Activated T-helper 1 cell treated with anti-CD3 and anti-CD28 coated beads, Interleukin-2, amount 50 U/mL, for 16 hours (primary cell): Measurements from ENCODE around the gene HCAR3.
A peak's percentile ranks its signal among the peaks of the same experiment; 100 is the strongest.
"Not testable (repeated sequence)": the region's sequence is repeated elsewhere in the genome, so short reads cannot be mapped to it uniquely, and the experiment has no call there.

Source experiments
- DNase-seq, 2 donors: peaks; one replicate each; pipeline ENCODE4 v3.0.0-alpha.2; 2020; ENCODE audit warnings: low read depth in 1 of 2, low spot score in 1 of 2

Gene HCAR3

DNA sequence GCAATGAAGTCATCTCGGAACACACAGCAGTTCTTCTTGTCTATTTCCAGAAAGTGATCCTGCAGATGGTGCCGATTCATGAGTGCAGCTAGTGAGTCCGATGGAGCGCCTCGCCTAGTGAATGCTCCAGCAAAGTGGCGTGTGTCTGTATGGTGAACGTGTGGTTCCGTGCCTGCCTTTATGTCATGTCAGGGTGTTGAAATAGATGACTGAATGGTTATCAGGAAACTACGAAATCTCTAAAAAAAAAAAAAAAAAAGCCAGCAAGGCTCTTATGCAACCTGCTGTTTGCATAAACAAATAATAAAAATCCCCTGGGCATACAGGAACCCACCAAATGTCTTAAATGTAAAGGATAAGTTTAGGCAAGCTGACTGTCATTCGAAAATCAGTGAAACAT is at the start of gene HCAR3:
TSS of gene HCAR3 (minus strand) at position 154 of the 400 bp plus-strand sequence. CDS start at position 80, 74 bp downstream.
- DNase-seq: not testable (repeated sequence)

DNA sequence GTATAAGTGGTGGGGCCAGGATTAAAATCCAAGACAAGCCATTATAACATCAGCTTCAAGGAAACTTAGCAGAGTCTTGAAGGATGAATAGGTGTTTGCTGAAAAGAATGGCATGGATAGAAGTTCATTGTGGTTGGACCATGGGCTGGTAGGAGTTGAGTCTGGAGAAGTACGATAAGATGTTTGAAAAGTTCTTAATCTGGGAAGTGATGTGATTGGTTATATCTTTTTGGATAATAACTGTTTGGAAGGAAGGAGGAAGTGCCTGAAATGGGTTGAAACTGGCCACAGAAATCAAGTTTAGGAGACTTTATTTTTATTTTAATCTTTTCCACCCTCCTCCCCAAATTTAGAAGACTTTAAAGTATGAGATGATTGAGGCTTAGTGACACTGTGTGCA is 41.0 kb upstream of the HCAR3 start:
- DNase-seq: no peak

DNA sequence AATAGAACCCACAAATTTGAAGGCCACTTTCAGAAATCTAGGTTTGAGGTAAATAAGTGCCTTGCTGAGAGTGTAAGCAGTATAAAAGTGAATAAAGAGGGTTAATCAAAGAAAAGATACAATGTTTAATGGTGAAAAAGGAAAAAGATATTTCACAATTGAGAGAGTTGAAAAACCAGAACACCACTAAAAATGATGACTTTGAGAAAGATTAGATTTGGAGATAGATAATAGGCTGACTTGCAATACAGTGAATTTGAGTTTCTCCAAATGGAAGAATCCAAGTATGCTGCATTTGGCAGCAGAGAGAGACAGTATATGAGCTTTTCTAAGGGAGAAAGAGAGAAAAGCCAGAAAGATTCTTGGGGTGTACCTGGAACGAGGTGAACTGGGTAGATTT is 38.2 kb upstream of the HCAR3 start:
- no peak for DNase-seq

DNA sequence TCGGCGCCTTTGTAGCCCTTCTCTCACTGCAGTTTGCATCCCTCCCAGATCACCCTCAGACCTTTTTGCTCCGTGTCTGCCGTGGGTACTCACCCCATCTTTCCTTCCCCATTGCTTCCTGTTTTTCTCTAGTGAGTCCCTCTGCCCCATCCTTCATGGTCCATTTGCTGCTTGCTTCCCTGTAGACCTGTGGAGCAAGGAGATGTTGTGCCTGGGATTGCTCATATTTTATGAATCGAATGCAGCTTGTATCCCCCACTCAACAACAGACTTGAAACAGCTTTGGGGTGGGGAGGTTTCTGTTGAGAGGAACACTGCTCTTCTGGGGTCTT is 36.7 kb upstream of the HCAR3 start:
- DNase-seq: no peak

DNA sequence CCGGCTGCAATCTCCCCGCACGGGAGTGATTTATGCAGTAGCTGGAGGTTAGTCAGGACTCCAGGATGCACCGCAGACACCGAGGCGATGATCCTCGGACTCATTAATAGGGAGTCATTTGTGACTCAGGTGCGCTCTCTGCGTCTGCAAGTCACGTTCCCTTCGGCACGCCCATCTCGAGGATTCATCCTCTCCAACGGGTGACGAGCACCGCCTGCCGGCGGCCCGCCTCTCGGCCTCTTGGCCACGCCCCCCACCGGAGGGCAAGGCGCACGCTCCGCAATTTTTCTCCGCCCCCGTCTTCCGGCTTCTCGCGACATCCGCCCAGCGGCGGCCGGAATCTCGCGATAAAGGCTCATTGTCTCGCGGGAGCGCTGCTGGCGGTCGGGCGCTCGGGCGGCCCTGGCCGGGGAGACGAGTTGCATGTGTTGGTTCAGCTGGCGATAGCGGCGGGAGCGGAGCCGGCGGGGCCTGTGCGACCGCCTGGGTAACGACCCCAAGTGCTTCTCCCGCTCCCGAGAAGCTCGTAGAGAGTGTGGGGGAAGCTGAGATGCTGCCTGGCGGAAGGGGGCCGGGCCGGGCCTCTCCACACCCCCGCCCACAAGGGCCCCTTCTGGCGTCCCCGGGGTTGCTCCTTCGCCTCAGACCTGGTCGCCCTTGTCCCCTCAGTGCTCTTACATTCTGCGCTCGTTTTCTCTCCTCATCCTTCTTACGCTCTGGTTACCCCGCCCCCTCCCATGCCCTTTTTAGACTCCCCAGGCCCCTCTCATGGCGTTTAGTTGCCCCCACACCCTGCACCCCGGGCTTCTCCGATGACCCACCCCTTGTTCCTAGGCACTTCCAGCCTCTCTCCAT is 36.1 kb upstream of the HCAR3 start, which contains the start of gene DENR:
TSS of gene DENR (plus strand) at position 361 of the 855 bp plus-strand sequence. CDS start 878 bp downstream, outside the sequence.
- DNase-seq: peak; percentile 99

DNA sequence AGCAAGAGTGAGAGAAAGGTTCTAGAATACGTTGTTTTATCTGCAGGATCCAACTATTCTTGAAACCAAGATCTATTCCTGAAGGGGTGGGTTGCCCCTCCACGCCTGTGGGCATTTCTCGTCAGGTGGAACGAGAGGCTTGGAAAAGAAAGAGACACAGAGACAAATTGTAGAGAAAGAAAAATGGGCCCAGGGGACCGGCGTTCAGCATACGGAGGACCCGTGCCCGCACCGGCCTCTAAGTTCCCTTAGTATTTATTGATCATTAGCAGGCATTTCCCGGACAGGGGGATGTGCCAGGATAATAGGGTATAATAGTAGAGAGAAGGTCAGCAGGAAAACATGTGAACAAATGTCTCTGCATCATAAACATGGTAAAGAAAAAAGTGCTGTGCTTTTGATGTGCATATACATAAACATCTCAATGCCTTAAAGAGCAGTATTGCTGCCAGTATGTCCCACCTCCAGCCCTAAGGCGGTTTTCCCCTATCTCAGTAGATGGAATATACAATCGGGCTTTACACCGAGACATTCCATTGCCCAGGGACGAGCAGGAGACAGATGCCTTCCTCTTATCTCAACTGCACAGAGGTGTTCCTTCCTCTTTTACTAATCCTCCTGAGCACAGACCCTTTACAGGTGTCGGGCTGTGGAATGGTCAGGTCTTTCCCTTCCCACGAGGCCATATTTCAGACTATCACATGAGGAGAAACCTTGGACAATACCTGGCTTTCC is 34.3 kb upstream of the HCAR3 start:
- not testable (repeated sequence) for DNase-seq

DNA sequence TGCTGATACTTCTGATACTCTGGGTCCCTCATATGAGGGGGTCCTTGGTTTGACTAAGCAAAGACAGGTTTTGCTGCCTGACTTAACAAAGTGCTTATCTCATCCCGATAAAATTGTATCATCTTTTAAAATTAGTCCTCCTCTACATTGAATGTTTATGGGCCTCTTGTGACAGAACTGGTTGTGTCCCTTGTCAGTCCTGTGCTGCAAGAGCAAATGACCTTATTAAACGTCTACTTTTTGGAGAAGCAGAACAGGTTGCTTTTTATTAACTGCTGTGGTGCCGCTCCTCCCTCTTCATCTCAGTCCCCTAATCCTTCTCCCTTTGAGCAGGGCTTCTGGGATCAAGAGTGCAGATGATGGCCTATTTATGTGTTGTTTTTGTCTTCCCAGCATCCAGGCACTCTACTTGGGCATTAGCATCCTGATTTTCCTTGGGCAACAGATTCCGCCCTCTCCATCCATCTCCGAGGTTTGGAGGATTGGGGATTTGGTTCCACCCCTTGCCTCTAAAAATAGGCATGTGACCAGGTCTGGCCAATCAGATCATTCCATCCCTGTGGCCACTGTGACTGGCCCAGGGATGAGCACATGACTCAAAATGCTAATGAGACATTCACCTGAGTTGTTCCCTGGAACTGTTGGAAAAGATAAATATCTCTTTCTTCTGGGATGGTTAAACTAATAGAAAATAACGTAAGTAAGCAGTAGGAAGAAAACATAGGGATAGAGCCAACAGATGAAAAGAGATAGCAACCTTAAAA is 33.1 kb upstream of the HCAR3 start:
- DNase-seq: no peak

DNA sequence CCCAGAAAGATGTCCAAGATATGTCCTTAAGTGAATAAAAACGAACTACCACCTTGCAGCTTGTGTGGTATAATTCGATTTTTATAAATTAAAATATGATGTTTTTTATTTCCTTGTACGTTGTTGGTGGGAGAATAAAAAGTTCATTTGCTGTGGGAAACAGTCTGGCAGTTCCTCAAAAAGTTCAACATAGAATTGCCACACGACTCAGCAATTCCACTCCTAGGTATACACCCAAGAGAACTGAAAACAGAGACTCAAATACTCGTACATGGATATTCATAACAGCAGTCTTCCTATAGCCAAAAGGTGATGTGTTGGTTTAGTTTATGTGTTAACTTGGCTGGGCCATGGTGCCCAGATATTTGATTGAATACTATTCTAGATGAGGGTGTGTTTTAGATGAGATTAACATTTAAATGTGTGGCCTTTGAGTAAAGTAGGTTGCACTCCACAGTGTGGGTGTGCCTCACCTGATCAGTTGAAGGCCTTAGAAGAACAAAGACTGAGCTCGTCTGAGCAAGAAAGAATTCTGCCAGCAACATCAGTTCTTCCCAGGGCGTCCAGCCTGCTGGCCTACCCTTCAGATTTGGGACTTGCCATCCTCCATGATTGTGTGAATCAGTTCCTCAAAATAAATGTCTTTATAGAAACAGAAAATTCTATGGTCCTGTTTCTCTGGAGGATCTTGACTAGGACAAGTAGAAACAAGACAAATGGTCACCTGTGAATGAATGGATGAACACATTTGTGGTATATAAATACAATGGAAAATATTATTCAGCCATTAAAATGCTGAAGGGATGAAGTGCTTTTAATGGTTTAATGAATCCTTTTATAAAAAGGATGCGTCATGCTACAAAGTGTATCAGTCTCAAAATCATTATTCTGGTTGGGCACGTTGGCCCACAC is 30.9 kb upstream of the HCAR3 start:
- no peak for DNase-seq

DNA sequence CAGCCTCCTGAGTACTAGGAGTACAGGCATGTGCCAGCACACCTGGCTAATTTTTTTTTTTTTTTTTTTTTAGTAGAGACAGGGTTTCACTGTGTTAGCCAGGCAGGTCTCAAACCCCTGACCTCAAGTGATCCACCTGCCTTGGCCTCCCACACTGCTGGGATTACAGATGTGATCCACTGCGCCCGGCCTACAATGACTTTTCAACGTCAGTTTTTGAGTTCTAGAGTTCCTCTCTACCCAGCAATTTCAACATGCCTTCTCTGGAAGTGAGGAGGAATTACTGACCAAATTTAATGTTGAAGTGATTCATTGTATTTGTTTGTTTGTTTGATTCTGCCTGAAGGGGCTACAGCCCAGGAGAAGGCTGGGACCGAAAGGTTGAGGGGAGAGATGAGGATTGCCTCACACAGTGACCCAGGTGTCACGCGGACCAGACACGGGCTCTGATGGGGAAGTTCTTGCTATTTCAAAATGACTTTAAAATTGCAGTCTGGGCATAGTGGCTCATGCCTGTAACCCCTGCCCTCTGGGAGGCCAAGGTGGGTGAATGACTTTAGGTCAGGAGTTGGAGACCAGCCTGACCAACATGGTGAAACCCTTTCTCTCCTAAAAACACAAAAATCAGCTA is 27.4 kb upstream of the HCAR3 start:
- DNase-seq: no peak

DNA sequence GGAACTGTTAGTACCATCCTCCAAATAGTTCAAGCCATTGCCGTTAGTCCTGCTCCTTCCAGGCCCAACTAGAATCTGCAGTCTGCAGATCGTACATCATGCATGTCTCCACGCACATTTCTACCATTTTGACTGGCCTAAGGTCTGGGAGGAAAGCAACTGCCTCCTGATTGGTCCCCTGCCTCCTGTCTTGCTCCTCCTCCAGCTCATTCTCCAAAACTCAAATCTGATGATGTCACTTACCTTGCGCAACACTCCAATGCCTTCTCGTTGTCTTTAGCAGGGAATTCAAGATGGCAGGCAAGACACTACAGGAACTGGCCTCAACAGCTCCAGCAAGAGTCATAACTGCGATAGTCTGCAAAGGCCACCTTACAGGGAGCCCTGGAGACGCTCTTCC is 23.7 kb upstream of the HCAR3 start:
- DNase-seq: no peak

DNA sequence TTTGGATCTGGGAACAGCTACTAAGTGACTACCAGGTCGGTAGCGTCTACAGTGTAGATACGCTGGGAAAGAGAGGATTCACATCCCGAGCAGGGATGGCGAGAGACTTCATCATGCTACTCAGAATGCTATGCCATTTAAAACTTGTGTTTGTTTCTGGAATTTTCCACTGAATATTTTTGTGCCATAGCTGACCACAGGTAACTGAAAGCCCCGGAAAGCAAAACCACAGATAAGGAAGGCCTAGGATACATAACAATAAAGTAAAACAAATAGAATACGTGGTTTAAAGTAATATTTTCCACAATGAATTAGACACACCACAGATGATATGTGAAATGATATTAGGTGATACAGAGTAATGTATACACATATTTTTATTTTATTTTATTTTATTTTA is 22.0 kb upstream of the HCAR3 start:
- DNase-seq: no peak

DNA sequence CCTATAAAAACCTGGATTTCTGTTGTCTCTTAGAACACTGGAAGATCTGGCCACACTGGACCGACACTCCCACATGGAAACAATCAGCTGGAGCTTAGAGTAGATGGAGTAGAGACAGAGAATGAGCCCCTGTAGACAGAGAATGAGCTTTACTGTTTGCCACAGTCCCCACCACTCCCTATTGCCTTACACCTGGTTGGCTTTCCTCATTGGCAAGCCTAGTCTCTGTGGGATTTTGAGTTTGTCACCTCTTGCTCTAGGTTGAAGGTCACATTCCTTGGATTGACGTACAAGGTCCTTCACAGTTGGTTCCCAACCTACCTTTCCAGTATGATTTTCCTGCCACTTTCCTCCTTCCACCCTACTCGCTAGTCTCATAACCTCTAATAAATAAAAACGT is 16.0 kb upstream of the HCAR3 start:
- DNase-seq: no peak

DNA sequence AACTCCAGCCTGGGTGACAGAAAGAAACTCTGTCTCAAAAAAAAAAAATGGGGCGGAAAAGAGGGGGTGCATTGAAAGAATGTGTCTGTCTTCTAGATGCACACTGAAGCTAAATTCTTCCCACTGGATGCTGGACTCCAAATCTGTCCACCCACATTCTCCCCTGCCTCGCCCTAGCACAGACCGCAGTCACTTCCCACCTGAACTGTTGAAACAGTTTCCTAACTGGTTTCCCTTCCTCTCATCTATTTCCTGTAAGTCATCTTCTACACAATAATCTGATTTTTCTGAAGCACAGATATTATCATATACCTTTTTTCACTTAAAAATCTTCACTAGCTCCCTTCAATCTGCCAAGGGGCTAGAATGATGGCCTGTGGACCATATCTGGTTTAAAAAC is 15.6 kb upstream of the HCAR3 start:
- no peak for DNase-seq

DNA sequence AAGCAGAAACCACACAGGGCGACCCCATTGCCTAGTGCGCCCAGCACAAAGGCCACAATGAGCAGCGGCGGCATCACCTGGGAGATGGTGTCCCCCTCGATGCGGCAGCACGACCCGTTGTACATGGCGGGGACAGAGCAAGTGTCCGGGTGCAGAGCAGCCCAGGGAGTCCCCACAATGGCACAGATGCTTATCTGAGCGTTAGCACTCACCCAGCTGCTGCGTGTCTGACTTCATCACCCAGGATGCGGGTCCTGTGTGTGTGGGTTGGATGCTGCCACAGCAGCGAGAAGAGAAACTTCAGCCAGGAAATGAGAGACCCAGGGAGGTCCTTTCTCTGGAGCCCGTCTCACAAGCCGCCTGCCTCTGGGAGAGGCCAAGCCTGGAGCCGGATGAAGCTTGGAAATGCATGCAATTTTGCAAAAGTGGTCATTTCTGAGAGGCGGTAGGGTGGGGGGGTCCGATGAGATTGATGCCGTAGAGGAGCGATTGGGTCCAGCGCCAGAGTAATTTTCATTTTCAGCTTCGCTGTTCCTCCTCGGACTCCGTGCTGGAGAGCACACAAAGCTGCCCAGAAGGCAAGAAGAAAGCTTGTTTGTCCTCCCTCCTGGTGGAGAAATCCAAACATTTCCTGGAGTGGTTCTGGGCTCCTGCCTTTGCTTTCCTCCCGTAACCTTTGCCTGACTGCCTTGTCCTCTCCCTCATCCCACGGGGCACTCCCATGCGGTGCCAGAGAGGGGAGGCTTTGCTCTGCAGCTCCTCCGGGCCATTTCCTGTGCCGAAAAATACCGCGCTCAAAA is 13.8 kb upstream of the HCAR3 start, which contains the start of gene HCAR1:
TSS of gene HCAR1 (minus strand) at position 630 of the 800 bp plus-strand sequence. CDS start at position 125, 505 bp downstream.
- DNase-seq: peak in 1 of 2 donors; percentile 14

DNA sequence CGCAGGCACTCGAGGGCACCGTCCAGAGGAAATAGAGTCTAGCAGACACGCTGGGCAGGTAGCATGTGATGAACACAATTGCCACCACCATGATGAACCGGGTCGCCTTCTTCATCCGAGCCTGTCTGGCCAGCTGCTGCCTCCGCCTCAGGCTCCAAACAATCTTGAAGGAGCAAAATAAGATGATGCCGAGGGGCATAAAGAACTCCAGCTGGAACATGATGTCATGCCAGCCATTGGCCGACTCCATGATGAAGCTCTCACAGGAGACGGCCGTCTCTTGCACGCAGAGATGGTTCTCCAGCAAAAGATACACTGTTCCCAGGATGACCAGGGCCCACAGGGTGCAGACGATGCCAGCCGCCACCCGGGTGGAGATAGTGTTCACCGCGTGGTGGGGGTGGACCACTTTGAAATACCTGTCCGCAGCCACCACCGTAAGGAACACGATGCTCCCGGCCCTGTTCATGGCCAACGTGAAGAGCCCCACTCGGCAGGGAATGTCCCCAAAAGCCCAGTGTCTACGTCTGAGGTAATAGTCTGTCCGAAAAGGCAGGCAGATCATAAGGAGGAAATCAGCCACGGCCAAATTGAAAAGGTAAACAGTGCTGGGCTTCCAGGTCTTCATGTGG is 13.1 kb upstream of the HCAR3 start:
- DNase-seq: no peak

DNA sequence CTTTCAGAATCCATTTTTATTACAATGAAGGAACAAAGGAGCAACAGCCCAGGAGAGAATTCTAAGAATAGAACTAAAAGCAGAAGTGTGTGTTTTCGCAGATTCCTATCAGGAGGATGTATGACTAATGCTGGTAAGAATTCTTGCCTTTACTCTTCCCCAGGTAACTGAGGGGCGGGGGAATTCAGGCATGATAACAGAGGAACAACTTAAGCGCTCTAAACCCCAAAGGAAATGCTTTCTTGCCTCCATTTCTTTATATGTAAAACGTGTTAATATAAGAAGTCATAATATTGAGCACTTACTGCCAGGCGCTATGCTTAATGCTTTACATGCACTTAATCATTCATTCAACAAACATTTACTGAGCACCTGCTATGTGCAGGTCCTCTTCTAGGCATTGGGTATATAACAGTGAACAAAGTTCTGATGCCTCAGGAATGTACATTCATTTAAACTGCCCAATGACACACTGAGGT is 9.5 kb upstream of the HCAR3 start:
- no peak for DNase-seq

DNA sequence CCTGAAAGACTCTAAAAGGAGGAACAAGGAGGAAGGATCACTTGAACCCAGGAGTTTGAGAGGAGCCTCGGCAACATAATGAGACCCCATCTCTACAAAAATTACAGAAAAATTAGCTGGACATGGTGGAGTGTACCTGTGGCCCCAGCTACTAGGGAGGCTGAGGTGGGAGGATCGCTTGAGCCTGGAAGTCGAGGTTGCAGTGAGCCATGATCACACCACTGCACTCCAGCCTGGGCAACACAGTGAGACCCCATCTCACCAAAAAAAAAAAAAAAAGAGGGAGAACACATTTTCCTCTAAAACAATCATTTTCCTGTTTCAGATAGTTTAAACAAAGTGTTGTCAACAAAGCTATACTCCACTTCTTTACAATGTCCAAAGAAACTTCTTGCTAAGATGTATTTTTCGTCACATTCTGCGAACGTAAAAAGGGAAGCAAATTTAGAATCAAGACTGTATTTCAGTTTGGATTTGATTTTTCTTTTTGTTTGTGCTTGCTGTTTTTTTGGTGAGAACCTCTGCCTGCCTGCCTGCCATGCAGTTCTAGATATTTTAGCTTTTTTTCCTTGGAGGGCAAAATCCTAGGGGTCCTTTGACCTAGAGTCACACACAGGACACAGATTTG is 9.0 kb upstream of the HCAR3 start:
- DNase-seq: no peak

DNA sequence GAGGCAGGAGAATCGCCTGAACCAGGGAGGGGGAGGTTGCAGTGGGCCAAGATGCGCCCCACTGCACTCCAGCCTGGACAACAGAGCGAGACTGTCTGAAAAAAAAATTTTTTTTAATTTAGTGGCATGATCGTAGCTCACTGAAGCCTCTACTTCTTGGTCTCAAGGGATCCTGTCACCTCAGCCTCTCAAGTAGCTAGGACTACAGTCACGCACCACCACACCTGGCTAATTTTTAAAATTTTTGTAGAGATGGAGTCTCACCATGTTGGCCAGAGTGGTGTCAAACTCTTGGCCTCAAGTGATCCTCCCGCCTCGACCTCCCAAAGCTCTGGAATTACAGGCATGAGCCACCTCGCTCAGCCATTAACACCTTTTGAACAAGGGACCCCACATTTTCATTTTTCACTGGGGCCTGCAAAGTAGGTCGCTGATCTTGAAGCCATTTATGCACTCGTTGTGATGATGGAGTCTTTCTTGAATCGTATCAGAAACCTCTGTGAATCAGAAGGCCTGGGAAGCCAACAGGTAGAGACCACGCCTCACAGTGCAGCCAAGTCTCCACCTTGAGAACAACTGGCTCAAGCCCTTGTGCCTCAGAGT is 8.1 kb upstream of the HCAR3 start:
- no peak for DNase-seq
